IMR-90 (cell line): ENCODE data around the gene NFASC.

Source experiments
- BHLHE40 ChIP-seq: fragments of 150-350 bp; IDR thresholded peaks from 2 replicates; pipeline ENCODE4 v1.6.1; 2016; ENCODE audit warnings: mild to moderate bottlenecking, low read depth, low read length
- CEBPB ChIP-seq: IDR thresholded peaks from 2 replicates; pipeline ENCODE4 v1.6.1; 2012; ENCODE audit warnings: low read depth, low read length, improper control_type of control experiment
- CHD1 ChIP-seq: IDR thresholded peaks from 2 replicates; pipeline ENCODE4 v1.6.1; 2012; ENCODE audit warnings: low read depth, low read length, improper control_type of control experiment
- CTCF ChIP-seq: conservative IDR thresholded peaks from 2 replicates; pipeline ENCODE4 v1.5.1; 2012; ENCODE audit warnings: mild to moderate bottlenecking, low read depth, low read length, improper control_type of control experiment
- ELK1 ChIP-seq: fragments of 150-350 bp; IDR thresholded peaks from 2 replicates; pipeline ENCODE4 v1.6.1; 2016; ENCODE audit warnings: low read depth, mild to moderate bottlenecking, low read length, moderate library complexity, borderline replicate concordance
- FOS ChIP-seq: fragments of 150-350 bp; IDR thresholded peaks from 2 replicates; pipeline ENCODE4 v1.6.1; 2016; ENCODE audit warnings: low read depth, low read length
- MAZ ChIP-seq: IDR thresholded peaks from 2 replicates; pipeline ENCODE4 v1.6.1; 2012; ENCODE audit warnings: low read depth, mild to moderate bottlenecking, low read length, improper control_type of control experiment, moderate library complexity, borderline replicate concordance
- MXI1 ChIP-seq: IDR thresholded peaks from 2 replicates; pipeline ENCODE4 v1.6.1; 2012; ENCODE audit warnings: low read depth, mild to moderate bottlenecking, low read length, moderate library complexity, borderline replicate concordance
- POLR2A ChIP-seq: IDR thresholded peaks from 2 replicates; pipeline ENCODE4 v1.6.1; 2012; ENCODE audit warnings: mild to moderate bottlenecking, low read depth, low read length
- RAD21 ChIP-seq: IDR thresholded peaks from 2 replicates; pipeline ENCODE4 v1.6.1; 2012; ENCODE audit warnings: low read length, improper control_type of control experiment
- RCOR1 ChIP-seq: IDR thresholded peaks from 2 replicates; pipeline ENCODE4 v1.6.1; 2012; ENCODE audit warnings: mild to moderate bottlenecking, low read length, improper control_type of control experiment; ENCODE audit not compliant: insufficient replicate concordance
- RFX5 ChIP-seq: IDR thresholded peaks from 2 replicates; pipeline ENCODE4 v1.8.0; 2012; ENCODE audit warnings: low read depth, mild to moderate bottlenecking, low read length, moderate library complexity
- SMC3 ChIP-seq: fragments of 150-350 bp; IDR thresholded peaks from 2 replicates; pipeline ENCODE4 v1.6.1; 2016; ENCODE audit warnings: low read depth, mild to moderate bottlenecking, antibody characterized with exemption, low read length, moderate library complexity
- USF2 ChIP-seq: fragments of 150-350 bp; IDR thresholded peaks from 2 replicates; pipeline ENCODE4 v1.6.1; 2017; ENCODE audit warnings: mild to moderate bottlenecking, antibody characterized with exemption, low read length, low read depth

GRCh38 chr1:204891860-204892259, 21.2 kb downstream of the NFASC start:
- TF ChIP-seq CTCF = no peak
- TF ChIP-seq RAD21 = no peak
- TF ChIP-seq ELK1 = no peak
- TF ChIP-seq MAZ = no peak
- no peak for TF ChIP-seq BHLHE40
- no peak for TF ChIP-seq RCOR1
- no peak for TF ChIP-seq POLR2A
- no peak for TF ChIP-seq SMC3
- TF ChIP-seq CHD1 = no peak
- no peak for TF ChIP-seq RFX5
- TF ChIP-seq CEBPB = no peak
- no peak for TF ChIP-seq USF2
- TF ChIP-seq FOS = no peak
- no peak for TF ChIP-seq MXI1
